HL-60 (cell line): Measurements from ENCODE around the gene PSTPIP1.

Source experiments
- POLR2AphosphoS5 ChIP-seq: IDR thresholded peaks from 2 replicates; pipeline ENCODE4 v1.6.1; 2012; ENCODE audit warnings: low read depth
- TF ChIP-seq, protein P1 (sequence below): IDR thresholded peaks from one replicate; pipeline ENCODE4 v1.5.1; 2011; ENCODE audit warnings: low read length, control low read depth, inconsistent platforms; ENCODE audit not compliant: insufficient read depth

DNA sequence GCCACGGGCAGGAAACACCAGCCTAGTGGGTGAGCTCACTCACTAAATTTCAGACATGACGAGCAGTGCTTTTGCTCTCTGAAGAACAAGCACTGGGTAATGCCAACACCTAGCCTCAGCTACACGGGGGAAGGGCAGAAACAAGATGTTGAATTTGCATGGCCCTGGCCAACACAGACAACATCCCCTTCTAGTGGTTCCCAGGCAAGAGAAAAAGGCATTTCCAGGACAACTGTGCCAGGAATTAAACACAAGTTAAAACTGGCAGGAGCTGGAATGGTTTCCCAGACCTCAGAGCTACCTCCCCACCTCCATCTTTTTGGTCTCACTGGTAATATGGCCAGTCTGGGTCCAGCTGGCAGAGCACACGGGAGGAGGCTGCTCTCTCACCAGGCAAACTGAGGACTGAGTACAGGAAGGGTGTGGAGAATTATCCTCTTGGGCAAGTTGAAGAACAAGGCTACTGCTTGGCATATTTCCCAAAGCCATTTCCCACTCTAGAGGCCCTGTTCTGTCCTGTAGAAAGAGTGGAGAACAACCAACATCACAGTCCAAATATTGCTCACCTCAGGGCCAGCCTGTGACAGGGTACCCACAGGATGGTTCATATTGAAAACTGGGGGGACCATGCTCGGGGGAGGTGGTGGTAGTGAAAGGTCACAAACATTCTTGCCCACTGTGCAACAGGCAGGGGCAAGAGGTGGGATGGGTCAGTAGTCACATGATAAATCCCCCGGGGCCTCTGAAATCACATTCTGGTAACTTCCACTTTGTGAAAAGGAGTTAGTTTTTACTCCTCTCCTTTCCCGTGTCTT lies 49.5 kb downstream of the PSTPIP1 start:
- TF ChIP-seq, protein P1, sequence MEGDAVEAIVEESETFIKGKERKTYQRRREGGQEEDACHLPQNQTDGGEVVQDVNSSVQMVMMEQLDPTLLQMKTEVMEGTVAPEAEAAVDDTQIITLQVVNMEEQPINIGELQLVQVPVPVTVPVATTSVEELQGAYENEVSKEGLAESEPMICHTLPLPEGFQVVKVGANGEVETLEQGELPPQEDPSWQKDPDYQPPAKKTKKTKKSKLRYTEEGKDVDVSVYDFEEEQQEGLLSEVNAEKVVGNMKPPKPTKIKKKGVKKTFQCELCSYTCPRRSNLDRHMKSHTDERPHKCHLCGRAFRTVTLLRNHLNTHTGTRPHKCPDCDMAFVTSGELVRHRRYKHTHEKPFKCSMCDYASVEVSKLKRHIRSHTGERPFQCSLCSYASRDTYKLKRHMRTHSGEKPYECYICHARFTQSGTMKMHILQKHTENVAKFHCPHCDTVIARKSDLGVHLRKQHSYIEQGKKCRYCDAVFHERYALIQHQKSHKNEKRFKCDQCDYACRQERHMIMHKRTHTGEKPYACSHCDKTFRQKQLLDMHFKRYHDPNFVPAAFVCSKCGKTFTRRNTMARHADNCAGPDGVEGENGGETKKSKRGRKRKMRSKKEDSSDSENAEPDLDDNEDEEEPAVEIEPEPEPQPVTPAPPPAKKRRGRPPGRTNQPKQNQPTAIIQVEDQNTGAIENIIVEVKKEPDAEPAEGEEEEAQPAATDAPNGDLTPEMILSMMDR, result no peak
- no peak for TF ChIP-seq POLR2AphosphoS5
